MCF 10A (cell line): Measurements from ENCODE around the gene GJA3. TPM values are rescaled to one million over a fixed set of nuclear protein-coding genes. Genes with fewer than 3 reads are reported as not detected.

Experiments
- BruUV-seq: library from RNA; stranded (reverse); fragments of 400-500 nt; replicated peaks from 2 replicates; lab custom pipeline; 2021; lab: Mats Ljungman, UMichigan
- CTCF ChIA-PET: fragments of 300-600 bp; sonication (Branson Sonifier 250); formaldehyde crosslinking; extraction: SDS; loops from one replicate; lab custom pipeline; 2021; ENCODE audit warnings: antibody characterized with exemption, inconsistent platforms; lab: Yijun Ruan, JAX
- POLR2A ChIA-PET: fragments of 300-600, 350-650 bp; sonication (Branson Sonifier 250); formaldehyde crosslinking; extraction: SDS; loops from one replicate; lab custom pipeline; 2020; ENCODE audit warnings: antibody characterized with exemption, inconsistent platforms; lab: Yijun Ruan, JAX
- DNase-seq: peaks from one replicate; pipeline ENCODE4 v3.0.0-alpha.2; 2018; ENCODE audit not compliant: unreplicated experiment
- H3K27ac Mint-ChIP-seq: one replicate; pipeline ENCODE4 v1.8.0; 2022; ENCODE audit warnings: mild to moderate bottlenecking, low read depth, mixed read lengths; ENCODE audit not compliant: unreplicated experiment
- H3K27me3 Mint-ChIP-seq: one replicate; pipeline ENCODE4 v1.8.0; 2022; ENCODE audit warnings: mixed read lengths; ENCODE audit not compliant: insufficient read depth, unreplicated experiment
- H3K36me3 Mint-ChIP-seq: one replicate; pipeline ENCODE4 v1.8.0; 2022; ENCODE audit warnings: mild to moderate bottlenecking, moderate library complexity, mixed read lengths; ENCODE audit not compliant: insufficient read depth, unreplicated experiment
- H3K4me1 Mint-ChIP-seq: one replicate; pipeline ENCODE4 v1.8.0; 2022; ENCODE audit warnings: mixed read lengths; ENCODE audit not compliant: insufficient read depth, unreplicated experiment
- H3K4me3 Mint-ChIP-seq: one replicate; pipeline ENCODE4 v1.8.0; 2022; ENCODE audit warnings: mild to moderate bottlenecking, moderate library complexity, mixed read lengths; ENCODE audit not compliant: unreplicated experiment
- H3K9me3 Mint-ChIP-seq: one replicate; pipeline ENCODE4 v1.8.0; 2022; ENCODE audit warnings: mixed read lengths; ENCODE audit not compliant: unreplicated experiment
- CTCF ChIP-seq: fragments of 200-600 bp; IDR thresholded peaks from one replicate; pipeline ENCODE4 v1.8.0; 2022; ENCODE audit warnings: antibody characterized with exemption, mild to moderate bottlenecking; ENCODE audit not compliant: unreplicated experiment
- intact Hi-C: fragments of 100-400 bp; cut with micrococcal nuclease; formaldehyde crosslinking; loops from 2 replicates; pipeline ENCODE4 v1.14.1; 2022
- total RNA-seq: library from RNA; stranded (reverse); gene quantifications from 2 replicates; pipeline ENCODE4 v1.2.3, GENCODE V29; 2022

GJA3 gene
- total RNA-seq, 1 experiment from 2014 or later, result 4.7 TPM

- DNase-seq, result no peak
- Mint-ChIP-seq H3K4me1 (no peaks in the 10 kb centered on the region), H3K27ac (no peak overlapping the region), H3K27me3 (no peaks in the 10 kb centered on the region), H3K36me3 (no peaks in the 10 kb centered on the region), H3K9me3 (no peaks in the 10 kb centered on the region), H3K4me3 (no peak overlapping the region)
- POLR2A ChIA-PET, result no interaction called here
- CTCF ChIA-PET, result interaction anchor here (0.6 to 1.3 kb wide), 2 partner anchors 12 to 133 kb away, joined by 3 to 4 read pairs; no protein-coding TSS in a partner anchor
- BruUV-seq, result no TSS peak
- no peak for TF ChIP-seq CTCF
- intact Hi-C loops, result no loop called here
Observed at GRCh38 chr13:20132052-20132634, 28.7 kb downstream of the GJA3 start.

DNA sequence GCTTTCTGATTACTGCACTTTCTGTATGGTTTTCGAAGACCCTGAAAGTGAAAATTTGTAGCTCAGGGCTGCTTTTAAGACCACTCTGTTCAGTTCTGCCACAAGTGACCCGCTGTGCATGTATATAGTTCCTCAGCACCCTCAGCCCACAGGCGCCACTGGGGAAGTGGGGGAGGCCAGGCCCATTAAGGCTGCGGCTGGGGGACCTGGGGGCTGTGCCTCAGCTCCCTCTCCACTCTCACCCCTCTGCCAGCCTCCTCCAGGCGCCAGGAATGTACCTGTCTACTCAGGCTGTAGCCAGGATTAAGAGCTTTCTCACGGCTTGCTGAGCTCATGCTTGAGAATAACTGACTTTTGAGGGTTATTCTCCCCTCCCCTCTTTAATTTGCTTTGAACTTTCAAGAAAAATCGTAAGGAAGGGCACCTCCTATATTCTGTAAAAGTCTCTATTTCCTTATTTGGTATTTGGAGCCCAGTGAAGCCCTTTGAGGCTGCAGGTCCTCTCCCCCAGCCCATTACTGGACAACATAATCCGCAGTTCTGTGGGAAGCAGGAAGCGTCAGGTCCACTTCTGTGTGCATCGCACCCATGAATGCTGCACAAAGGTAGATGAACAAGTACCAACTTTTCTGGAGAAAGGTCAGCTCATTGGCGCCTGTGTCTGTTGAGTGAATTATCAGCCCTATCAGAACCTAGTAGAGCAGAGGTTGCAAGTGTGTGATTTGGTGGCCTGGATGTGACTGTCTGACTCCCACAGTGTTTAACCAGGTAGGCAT is 29.6 kb downstream of the GJA3 start:
- Mint-ChIP-seq H3K27me3 (no peaks in the 10 kb centered on the region), H3K4me3 (no peak overlapping the region), H3K9me3 (no peaks in the 10 kb centered on the region), H3K36me3 (no peaks in the 10 kb centered on the region), H3K27ac (no peak overlapping the region), H3K4me1 (no peaks in the 10 kb centered on the region)
- ChIA-PET POLR2A (no interaction called here), CTCF (interaction anchor here (0.6 to 1.3 kb wide), 3 partner anchors 13 to 710 kb away, joined by 3 to 4 read pairs (median 3); no protein-coding TSS in a partner anchor)
- no peak for TF ChIP-seq CTCF
- intact Hi-C loops, result no loop called here
- DNase-seq, result no peak
- BruUV-seq, result no TSS peak

DNA sequence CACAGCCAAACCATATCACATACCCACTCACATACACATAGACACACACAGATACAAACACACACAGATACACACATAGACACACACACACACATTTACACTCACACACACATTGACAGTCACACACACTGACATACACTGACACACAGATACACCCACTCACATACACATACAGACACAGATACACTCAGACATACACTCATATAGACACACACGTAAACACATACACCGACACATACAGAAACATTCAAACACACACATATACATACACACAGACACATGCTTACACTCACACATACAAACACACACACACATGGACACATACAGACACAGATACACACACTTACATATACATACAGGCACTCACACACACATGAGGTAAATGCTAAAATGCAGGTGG is 30.2 kb downstream of the GJA3 start:
- ChIA-PET CTCF (interaction anchor here (0.6 to 0.9 kb wide), 2 partner anchors 36 to 710 kb away, joined by 3 to 4 read pairs; no protein-coding TSS in a partner anchor), POLR2A (no interaction called here)
- no peak for DNase-seq
- Mint-ChIP-seq H3K27ac (no peak overlapping the region), H3K27me3 (no peaks in the 10 kb centered on the region), H3K4me3 (no peak overlapping the region), H3K9me3 (no peaks in the 10 kb centered on the region), H3K4me1 (peaks cover 1% of the 10 kb centered on the region), H3K36me3 (no peaks in the 10 kb centered on the region)
- BruUV-seq, result no TSS peak
- intact Hi-C loops, result no loop called here
- no peak for TF ChIP-seq CTCF

DNA sequence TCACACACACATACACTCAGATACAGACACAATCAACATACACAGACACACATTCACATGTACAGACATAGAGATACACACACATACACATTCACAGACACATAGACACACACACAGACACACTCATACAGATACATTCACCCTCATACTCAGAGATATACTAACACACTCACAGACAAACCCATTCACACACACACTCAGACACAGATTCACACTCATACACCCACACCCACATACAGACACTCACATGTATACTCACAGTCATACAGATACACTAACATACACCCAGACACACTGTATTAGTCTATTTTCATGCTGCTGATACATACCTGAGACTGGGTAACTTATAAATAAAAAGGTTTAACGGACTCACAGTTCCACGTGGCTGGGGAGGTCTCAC is 30.8 kb downstream of the GJA3 start:
- no peak for TF ChIP-seq CTCF
- Mint-ChIP-seq H3K27me3 (no peaks in the 10 kb centered on the region), H3K9me3 (no peaks in the 10 kb centered on the region), H3K4me3 (no peak overlapping the region), H3K4me1 (peaks cover 6% of the 10 kb centered on the region), H3K27ac (no peak overlapping the region), H3K36me3 (no peaks in the 10 kb centered on the region)
- DNase-seq, result no peak
- CTCF ChIA-PET, result no interaction called here
- no TSS peak for BruUV-seq
- intact Hi-C loops, result no loop called here
- POLR2A ChIA-PET, result no interaction called here
